Measurements from ENCODE around the gene CHST2.
"Not testable (repeated sequence)": the region's sequence is repeated elsewhere in the genome, so short reads cannot be mapped to it uniquely, and the experiment has no call there.

The CHST2 gene

DNA sequence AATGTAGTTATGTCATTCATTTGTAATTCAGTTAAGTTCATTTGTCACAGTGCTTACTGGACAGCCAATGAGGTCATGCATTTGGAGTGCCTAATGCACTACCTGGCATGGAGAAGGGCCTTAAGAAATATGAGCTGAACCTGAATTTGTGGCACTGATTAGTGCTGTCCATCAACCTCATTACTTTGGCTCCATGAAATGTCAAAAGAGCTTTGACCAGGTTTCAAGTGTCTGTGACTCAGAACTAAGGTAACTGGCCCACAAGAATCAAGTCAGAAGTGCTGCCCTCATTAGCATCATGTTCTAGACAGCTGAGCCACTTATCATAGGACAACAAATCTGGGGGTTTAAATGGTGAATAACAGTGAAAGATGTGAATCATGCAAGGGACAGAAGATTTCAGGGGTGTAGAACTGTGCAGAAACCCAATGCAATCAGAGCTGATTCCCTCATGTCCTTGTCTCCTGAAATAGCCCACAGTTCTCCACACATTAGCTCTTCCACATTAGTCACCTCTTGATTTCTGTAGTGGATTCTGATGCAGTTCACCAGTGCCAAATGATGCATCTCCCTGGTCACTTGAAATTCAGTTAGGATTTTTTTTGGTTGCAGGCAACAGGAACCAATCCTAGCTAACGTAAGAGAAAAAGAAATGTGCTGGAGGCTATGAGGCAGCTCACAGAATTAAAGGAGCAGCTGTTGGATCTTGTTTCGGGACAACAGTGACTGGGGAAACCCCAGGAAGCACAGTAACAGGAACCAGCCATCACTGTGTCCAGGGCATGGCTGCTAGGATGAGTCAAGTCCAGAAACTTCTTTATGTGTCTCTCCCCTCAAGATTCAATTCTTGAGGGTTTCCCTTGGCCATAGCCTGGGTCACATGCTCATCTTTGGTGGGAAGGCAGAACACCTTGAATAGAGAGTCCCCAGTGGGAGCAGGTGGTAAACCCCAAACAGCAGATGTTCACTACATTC is 38.7 kb downstream of the CHST2 start:
- DNase-seq (ENCODE audit: low spot score), result no peak
- H3K27ac ChIP-seq, result no peak overlapping the region
- TF ChIP-seq, protein P1, sequence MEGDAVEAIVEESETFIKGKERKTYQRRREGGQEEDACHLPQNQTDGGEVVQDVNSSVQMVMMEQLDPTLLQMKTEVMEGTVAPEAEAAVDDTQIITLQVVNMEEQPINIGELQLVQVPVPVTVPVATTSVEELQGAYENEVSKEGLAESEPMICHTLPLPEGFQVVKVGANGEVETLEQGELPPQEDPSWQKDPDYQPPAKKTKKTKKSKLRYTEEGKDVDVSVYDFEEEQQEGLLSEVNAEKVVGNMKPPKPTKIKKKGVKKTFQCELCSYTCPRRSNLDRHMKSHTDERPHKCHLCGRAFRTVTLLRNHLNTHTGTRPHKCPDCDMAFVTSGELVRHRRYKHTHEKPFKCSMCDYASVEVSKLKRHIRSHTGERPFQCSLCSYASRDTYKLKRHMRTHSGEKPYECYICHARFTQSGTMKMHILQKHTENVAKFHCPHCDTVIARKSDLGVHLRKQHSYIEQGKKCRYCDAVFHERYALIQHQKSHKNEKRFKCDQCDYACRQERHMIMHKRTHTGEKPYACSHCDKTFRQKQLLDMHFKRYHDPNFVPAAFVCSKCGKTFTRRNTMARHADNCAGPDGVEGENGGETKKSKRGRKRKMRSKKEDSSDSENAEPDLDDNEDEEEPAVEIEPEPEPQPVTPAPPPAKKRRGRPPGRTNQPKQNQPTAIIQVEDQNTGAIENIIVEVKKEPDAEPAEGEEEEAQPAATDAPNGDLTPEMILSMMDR (IDR thresholded peaks at IDR 0.05), result no peak
- no peak overlapping the region for H3K4me3 ChIP-seq

DNA sequence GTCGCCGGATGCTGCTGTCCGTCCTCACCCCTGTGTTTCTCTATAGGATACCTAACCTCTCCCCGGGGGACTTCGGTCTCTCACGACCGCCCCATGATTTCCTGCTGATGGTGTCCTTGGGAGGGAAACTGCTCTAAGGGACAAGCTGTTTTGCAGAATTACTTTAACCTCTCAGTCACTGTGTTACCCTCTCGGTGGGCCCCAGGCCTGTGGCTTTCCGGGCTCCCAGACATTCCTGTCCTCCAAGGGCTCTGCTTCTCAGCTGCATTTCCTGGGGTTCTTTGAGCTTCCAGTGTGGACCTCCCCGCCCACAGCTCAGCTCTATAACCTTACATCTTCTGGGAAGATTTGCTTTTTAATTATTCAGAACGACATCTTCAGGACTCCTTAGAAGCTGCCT is 40.9 kb downstream of the CHST2 start:
- no peak for DNase-seq (ENCODE audit: low spot score)
- Histone ChIP-seq H3K4me3 (no peak overlapping the region), H3K27ac (no peak overlapping the region)
- TF ChIP-seq, protein P1 (IDR thresholded peaks at IDR 0.05), result no peak

DNA sequence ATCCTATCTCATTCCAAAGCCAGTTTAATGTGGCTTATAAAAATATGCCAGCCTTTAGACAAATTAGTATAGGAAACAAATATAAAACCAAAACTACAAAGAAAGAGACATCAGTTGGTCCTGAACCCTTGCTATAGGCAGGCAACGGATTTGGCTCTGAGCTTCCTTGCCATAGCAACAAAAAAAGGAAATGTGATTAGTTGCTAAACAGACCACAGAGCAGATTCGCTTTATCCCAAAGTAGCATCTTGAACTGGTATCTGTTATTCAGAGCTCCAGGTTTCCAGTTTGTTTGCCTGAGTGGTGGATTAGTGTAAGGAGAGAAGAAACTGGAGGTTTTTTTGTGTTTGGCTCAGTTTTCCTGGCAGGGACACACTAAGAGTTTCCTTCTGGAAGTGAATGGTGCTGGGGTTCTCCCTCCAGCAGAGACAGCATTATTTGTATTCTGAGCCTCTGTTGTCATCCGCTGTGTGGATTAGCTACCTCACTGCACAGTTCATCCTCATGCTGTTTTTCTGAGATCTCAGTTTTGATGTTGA is 44.1 kb downstream of the CHST2 start:
- TF ChIP-seq, protein P1 (IDR thresholded peaks at IDR 0.05), result no peak
- Histone ChIP-seq H3K4me3 (no peak overlapping the region), H3K27ac (no peak overlapping the region)
- no peak for DNase-seq (ENCODE audit: low spot score)

DNA sequence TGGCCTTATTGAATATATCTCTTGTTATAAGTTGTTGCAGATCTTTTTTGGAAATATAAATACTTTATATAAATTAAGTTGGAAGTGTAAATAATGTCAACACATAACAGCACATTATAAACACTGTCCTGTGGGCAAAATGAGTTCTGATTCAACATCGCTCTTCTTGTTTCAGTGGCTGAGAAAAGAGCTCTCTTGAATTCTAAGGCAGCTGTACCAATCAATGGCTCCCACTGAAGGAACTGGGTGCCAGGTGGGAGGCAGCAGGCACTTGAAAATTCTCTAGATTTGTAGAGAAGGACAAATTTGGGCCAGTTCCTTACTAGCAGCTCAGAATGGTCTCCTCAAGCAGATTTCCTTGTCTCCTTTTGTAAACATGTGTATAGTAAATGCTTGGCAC is 45.6 kb downstream of the CHST2 start:
- DNase-seq (ENCODE audit: low spot score), result no peak

DNA sequence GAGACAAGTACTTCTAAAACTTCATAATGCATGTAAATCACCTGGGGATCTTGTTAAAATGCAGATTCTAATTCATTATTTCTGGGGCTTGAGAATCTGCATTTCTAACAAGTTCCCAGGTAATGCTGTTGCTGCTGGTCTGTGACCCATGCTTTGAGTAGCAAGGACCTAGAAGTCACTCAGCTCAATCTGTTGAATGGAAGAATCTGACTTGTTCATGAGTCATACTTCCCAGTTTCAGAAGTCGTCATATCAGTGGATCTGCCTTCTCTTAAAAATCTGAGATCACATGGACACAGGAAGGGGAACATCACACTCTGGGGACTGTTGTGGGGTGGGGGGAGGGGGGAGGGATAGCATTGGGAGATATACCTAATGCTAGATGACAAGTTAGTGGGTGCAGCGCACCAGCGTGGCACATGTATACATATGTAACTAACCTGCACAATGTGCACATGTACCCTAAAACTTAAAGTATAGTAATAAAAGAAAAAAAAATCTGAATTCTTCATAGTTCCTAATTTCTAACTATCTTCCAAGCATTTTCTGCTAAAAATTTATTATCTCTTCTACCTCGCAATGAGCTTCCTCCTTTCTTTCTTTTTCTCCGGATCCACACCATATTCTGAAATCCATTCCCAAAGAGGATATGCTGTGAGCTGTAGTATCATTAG is 46.2 kb downstream of the CHST2 start:
- DNase-seq (ENCODE audit: low spot score); H3K27ac ChIP-seq; H3K4me3 ChIP-seq: not testable (repeated sequence)

More for the DNA sequence above, 45.6 kb downstream of the CHST2 start:
- TF ChIP-seq, protein P1 (IDR thresholded peaks at IDR 0.05), result no peak
- no peak overlapping the region for H3K4me3 ChIP-seq
- H3K27ac ChIP-seq, result no peak overlapping the region

DNA sequence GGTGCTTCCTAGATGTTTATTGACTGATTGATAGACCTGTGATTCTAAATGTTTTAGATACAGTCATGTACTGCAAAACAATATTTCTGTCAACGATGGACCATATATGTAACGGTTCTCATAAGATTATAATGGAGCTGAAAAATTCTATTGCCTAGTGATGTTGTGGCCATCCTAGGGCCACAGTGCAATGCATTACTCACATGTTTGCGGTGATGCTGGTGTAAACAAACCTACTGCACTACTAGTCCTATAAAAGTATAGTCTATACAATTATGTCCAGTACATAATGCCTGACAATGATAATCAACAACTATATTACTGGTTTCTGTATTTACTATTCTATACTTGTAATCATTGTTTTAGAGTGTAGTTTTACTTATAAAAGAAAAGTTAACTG is 46.8 kb downstream of the CHST2 start:
- no peak for DNase-seq (ENCODE audit: low spot score)
- TF ChIP-seq, protein P1 (IDR thresholded peaks at IDR 0.05), result no peak
- Histone ChIP-seq H3K27ac (no peak overlapping the region), H3K4me3 (no peak overlapping the region)
